ENCODE measurements around the gene MAML2. TPM values are rescaled to one million over a fixed set of nuclear protein-coding genes. Genes with fewer than 3 reads are reported as not detected.

Gene MAML2
- total and polyA plus RNA-seq, 7 donors, result 2.8 to 20.7 (median 11.8) TPM

- WGBS, 2 donors, result 67 to 71% methylated on average over 1 of the region's 1 CpG
Measured at GRCh38 chr11:96318399-96318798, 24.6 kb downstream of the MAML2 start.

GRCh38 chr11:96317985-96318384 lies 25.0 kb downstream of the MAML2 start:
- Histone ChIP-seq H3K9me3 (no peaks in the 10 kb centered on the region), H3K27ac (peak overlapping the region in 2 of 4 donors; percentile 1 to 31), H3K4me3 (no peak overlapping the region), H3K4me1 (peaks cover 0 to 74% (median 30%) of the 10 kb centered on the region in 4 donors), H3K36me3 (no peaks in the 10 kb centered on the region), H3K27me3 (no peaks in the 10 kb centered on the region)
- WGBS, 2 donors, result 89 to 97% methylated on average over 2 of the region's 2 CpGs
- intact Hi-C loops (cut with DNase I), result no loop called here
- TF ChIP-seq CTCF (IDR thresholded peaks at IDR 0.05), result no peak
- no peak for TF ChIP-seq POLR2A (IDR thresholded peaks at IDR 0.05)
- TF ChIP-seq POLR2AphosphoS5 (IDR thresholded peaks at IDR 0.05), result no peak
- TF ChIP-seq EP300 (IDR thresholded peaks at IDR 0.05), result no peak
- DNase-seq, result no peak

More at GRCh38 chr11:96318399-96318798, 24.6 kb downstream of the MAML2 start:
- no peak overlapping the region for H3K4me3 ChIP-seq
- H3K27ac ChIP-seq, result peak overlapping the region in 1 of 4 donors; percentile 31
- H3K36me3 ChIP-seq, result no peaks in the 10 kb centered on the region
- H3K4me1 ChIP-seq, result peaks cover 0 to 74% (median 30%) of the 10 kb centered on the region in 4 donors
- intact Hi-C loops (cut with DNase I), result no loop called here
- no peaks in the 10 kb centered on the region for H3K27me3 ChIP-seq
- DNase-seq, result no peak
- H3K9me3 ChIP-seq, result no peaks in the 10 kb centered on the region
- TF ChIP-seq POLR2A (IDR thresholded peaks at IDR 0.05) (no peak), EP300 (IDR thresholded peaks at IDR 0.05) (no peak), POLR2AphosphoS5 (IDR thresholded peaks at IDR 0.05) (no peak), CTCF (IDR thresholded peaks at IDR 0.05) (no peak)

GRCh38 chr11:96317571-96317970 lies 25.4 kb downstream of the MAML2 start:
- DNase-seq, result no peak
- TF ChIP-seq POLR2A (IDR thresholded peaks at IDR 0.05), result no peak
- no peak for TF ChIP-seq EP300 (IDR thresholded peaks at IDR 0.05)
- no peak for TF ChIP-seq POLR2AphosphoS5 (IDR thresholded peaks at IDR 0.05)
- no peak for TF ChIP-seq CTCF (IDR thresholded peaks at IDR 0.05)
- Histone ChIP-seq H3K4me3 (no peak overlapping the region), H3K27me3 (no peaks in the 10 kb centered on the region), H3K4me1 (peaks cover 0 to 74% (median 30%) of the 10 kb centered on the region in 4 donors), H3K36me3 (no peaks in the 10 kb centered on the region), H3K9me3 (no peaks in the 10 kb centered on the region), H3K27ac (peak overlapping the region in 2 of 4 donors; percentile 1 to 31)
- intact Hi-C loops (cut with DNase I), result no loop called here
- 33 to 65% methylated on average over 2 of the region's 2 CpGs for WGBS, 2 donors

GRCh38 chr11:96316869-96317268 lies 26.1 kb downstream of the MAML2 start:
- H3K27me3 ChIP-seq, result no peaks in the 10 kb centered on the region
- H3K4me1 ChIP-seq, result peaks cover 0 to 69% (median 30%) of the 10 kb centered on the region in 4 donors
- no peaks in the 10 kb centered on the region for H3K36me3 ChIP-seq
- H3K27ac ChIP-seq, result peak overlapping the region in 2 of 4 donors; percentile 1 to 31
- TF ChIP-seq EP300 (IDR thresholded peaks at IDR 0.05), result no peak
- no peak for TF ChIP-seq CTCF (IDR thresholded peaks at IDR 0.05)
- TF ChIP-seq POLR2A (IDR thresholded peaks at IDR 0.05), result no peak
- no peak for TF ChIP-seq POLR2AphosphoS5 (IDR thresholded peaks at IDR 0.05)
- H3K9me3 ChIP-seq, result no peaks in the 10 kb centered on the region
- intact Hi-C loops (cut with DNase I), result no loop called here
- H3K4me3 ChIP-seq, result no peak overlapping the region
- WGBS, 2 donors, result 89 to 94% methylated on average over 3 of the region's 3 CpGs
- DNase-seq, result no peak

- Histone ChIP-seq H3K4me3 (no peak overlapping the region), H3K4me1 (peaks cover 0 to 76% (median 44%) of the 10 kb centered on the region in 4 donors), H3K27me3 (no peaks in the 10 kb centered on the region), H3K36me3 (no peaks in the 10 kb centered on the region), H3K9me3 (no peaks in the 10 kb centered on the region), H3K27ac (no peak overlapping the region)
- intact Hi-C loops (cut with DNase I), result no loop called here
- DNase-seq, result no peak
- TF ChIP-seq POLR2AphosphoS5 (IDR thresholded peaks at IDR 0.05), result no peak
- TF ChIP-seq CTCF (IDR thresholded peaks at IDR 0.05), result no peak
- TF ChIP-seq POLR2A (IDR thresholded peaks at IDR 0.05), result no peak
- no peak for TF ChIP-seq EP300 (IDR thresholded peaks at IDR 0.05)
- WGBS, 2 donors, result 90 to 93% methylated on average over 1 of the region's 1 CpG
Measured at GRCh38 chr11:96315476-96315875, 27.5 kb downstream of the MAML2 start.
